HG03378 (cell line): ENCODE measurements around the gene SH3PXD2A.
"Not testable (repeated sequence)": the region's sequence is repeated elsewhere in the genome, so short reads cannot be mapped to it uniquely, and the experiment has no call there.

Experiments
- ATAC-seq: cut with Tn5 transposase; IDR thresholded peaks from one replicate; pipeline ENCODE4 v1.9.1; 2021; ENCODE audit warnings: mild to moderate bottlenecking, moderate library complexity; ENCODE audit not compliant: unreplicated experiment

SH3PXD2A gene

GRCh38 chr10:103613616-103614015, 241.8 kb downstream of the SH3PXD2A start:
- no peak for ATAC-seq

- ATAC-seq: no peak
Measured at GRCh38 chr10:103612462-103613365, 242.7 kb downstream of the SH3PXD2A start.

- no peak for ATAC-seq
Measured at GRCh38 chr10:103610921-103611511, 244.4 kb downstream of the SH3PXD2A start.

GRCh38 chr10:103610083-103610472, 245.3 kb downstream of the SH3PXD2A start:
- no peak for ATAC-seq

- ATAC-seq: no peak
Measured at GRCh38 chr10:103609231-103610082, 245.9 kb downstream of the SH3PXD2A start.

GRCh38 chr10:103608056-103608455, 247.3 kb downstream of the SH3PXD2A start:
- not testable (repeated sequence) for ATAC-seq

GRCh38 chr10:103607051-103607450, 248.3 kb downstream of the SH3PXD2A start:
- ATAC-seq: not testable (repeated sequence)

GRCh38 chr10:103606097-103606438, 249.3 kb downstream of the SH3PXD2A start:
- not testable (repeated sequence) for ATAC-seq

GRCh38 chr10:103605359-103606096, 249.8 kb downstream of the SH3PXD2A start:
- no peak for ATAC-seq

- ATAC-seq: no peak
Measured at GRCh38 chr10:103603382-103603781, 252.0 kb downstream of the SH3PXD2A start.

GRCh38 chr10:103602852-103603155, 252.6 kb downstream of the SH3PXD2A start:
- ATAC-seq: no peak

- ATAC-seq: no peak
Measured at GRCh38 chr10:103602028-103602851, 253.1 kb downstream of the SH3PXD2A start.

- no peak for ATAC-seq
Measured at GRCh38 chr10:103600956-103601569, 254.3 kb downstream of the SH3PXD2A start.

GRCh38 chr10:103600325-103600724, 255.1 kb downstream of the SH3PXD2A start:
- ATAC-seq: no peak

GRCh38 chr10:103599907-103600306, 255.5 kb downstream of the SH3PXD2A start:
- ATAC-seq: no peak

- no peak for ATAC-seq
Measured at GRCh38 chr10:103599211-103599610, 256.2 kb downstream of the SH3PXD2A start.

- no peak for ATAC-seq
Measured at GRCh38 chr10:103598654-103599115, 256.7 kb downstream of the SH3PXD2A start.

- no peak for ATAC-seq
Measured at GRCh38 chr10:103597003-103597402, 258.4 kb downstream of the SH3PXD2A start.

GRCh38 chr10:103595933-103596726, 259.2 kb downstream of the SH3PXD2A start:
- ATAC-seq: no peak
